ENCODE measurements around the gene KDM2A.
"Not testable (repeated sequence)": the region's sequence is repeated elsewhere in the genome, so short reads cannot be mapped to it uniquely, and the experiment has no call there.

KDM2A gene

DNA sequence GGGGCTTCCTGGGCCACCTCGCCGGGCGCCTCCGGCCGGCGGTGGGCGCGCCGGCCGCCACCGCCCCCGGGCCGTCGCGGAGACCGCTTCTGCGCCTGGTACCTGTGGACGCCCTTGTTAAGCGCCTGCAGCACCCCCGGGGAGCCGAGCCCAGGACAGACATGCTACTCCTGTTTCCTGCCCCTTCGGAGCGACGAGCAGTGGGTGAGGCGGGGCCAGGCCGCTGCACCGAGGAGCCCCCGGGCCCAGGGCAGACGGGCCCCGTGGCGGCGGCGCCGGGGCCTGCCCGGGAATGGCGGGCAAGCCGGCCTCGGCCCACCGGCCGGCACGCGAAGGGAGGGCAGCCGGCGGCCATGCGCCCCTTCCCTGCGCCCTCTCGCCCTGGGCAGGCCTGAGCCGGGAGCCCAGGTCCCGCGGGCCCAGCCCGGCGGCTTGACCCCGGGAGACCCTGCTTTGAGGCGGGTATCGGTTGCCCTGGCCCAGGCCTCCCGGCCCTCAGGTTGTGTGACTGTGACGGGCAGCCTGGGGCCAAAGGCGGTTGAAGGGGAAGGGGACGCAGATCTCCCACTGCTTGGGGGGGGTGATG, 789 bp upstream of the KDM2A start:
- peak in 1 of 2 donors; percentile 44 for DNase-seq

GRCh38 chr11:67119585-67120391, 725 bp downstream of the KDM2A start:
- DNase-seq = peak in 1 of 2 donors; percentile 41

GRCh38 chr11:67120456-67120855, 1.4 kb downstream of the KDM2A start:
- DNase-seq = no peak

- peak in 1 of 2 donors; percentile 13 for DNase-seq
These were observed 2.0 kb downstream of the KDM2A start for GRCh38 chr11:67120881-67121710.

GRCh38 chr11:67123801-67124200, 4.7 kb downstream of the KDM2A start:
- not testable (repeated sequence) for DNase-seq

DNA sequence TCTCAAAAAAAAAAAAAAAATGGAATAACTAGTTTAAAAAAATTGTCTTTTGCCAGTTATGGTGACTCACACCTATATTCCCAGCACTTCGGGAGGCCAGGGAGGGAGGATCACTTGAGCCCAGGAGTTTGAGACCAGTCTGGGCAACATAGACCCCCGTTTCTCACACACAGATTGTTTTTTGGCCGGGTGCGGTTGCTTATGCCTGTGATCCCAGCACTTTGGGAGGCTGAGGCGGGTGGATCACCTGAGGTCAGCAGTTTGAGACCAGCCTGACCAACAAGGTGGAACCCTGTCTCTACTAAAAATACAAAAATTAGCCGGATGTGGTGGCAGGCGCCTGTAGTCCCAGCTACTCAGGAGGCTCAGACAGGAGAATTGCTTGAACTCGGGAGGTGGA, 7.2 kb downstream of the KDM2A start:
- DNase-seq = not testable (repeated sequence)

GRCh38 chr11:67126986-67127385, 7.9 kb downstream of the KDM2A start:
- no peak for DNase-seq

GRCh38 chr11:67130861-67131260, 11.8 kb downstream of the KDM2A start:
- not testable (repeated sequence) for DNase-seq

DNA sequence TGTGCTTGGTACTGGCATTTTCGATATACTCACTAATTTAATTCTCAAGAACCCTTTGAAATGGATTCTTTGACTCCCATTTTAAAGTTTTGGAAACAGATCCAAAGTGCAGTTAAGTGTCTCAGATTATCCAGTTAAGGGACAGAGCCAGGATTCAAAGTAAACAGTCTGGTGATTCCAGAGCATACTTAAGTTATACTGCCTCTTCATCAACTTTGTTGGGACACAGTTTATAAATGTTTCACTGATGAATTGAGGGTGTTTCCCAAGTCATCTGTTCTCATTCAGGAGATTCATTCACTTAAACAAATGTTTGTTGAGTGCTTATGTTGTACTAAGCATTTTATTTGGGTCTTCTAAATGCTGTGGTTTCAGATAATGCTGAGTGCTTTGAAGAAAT, 17.1 kb downstream of the KDM2A start:
- no peak for DNase-seq

GRCh38 chr11:67138922-67139321, 19.9 kb downstream of the KDM2A start:
- no peak for DNase-seq

- DNase-seq = no peak
These were observed 27.6 kb downstream of the KDM2A start for GRCh38 chr11:67146516-67147226.

DNA sequence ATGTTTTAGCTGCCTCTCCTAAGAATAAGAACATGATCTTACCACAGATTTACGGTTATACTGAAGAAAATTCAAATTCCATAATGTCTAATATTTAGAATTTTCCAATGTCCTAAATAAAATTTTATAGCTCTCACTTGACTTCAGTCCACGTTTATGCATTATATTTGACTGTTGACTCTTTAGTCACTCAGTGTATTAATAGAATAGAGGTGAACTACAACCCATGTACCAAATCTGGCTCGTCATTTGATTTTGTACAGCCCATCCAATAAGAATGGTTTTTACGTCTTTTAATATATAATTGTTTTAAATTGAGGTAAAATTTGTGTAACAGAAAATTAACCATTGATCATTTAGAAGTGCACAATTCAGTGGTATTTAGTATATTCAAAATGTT, 34.9 kb downstream of the KDM2A start:
- no peak for DNase-seq

DNA sequence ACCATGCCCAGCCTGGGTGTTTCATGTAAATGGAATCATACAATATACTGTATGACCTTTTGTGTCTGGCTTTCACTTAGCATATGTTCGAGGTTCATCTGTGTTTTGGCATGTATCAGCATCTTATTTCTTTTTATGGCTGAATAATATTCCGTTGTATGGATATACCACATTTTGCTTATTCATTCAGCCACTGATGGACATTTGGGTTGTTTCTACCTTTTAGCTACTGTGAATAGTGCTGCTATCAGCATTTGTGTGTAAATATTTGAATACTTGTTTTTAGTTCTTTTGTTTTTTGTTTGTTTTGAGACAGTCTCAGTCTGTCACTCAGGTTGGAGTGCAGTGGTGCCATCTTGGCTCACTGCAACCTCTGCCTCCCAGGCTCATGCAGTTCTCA, 35.7 kb downstream of the KDM2A start:
- DNase-seq = no peak

DNA sequence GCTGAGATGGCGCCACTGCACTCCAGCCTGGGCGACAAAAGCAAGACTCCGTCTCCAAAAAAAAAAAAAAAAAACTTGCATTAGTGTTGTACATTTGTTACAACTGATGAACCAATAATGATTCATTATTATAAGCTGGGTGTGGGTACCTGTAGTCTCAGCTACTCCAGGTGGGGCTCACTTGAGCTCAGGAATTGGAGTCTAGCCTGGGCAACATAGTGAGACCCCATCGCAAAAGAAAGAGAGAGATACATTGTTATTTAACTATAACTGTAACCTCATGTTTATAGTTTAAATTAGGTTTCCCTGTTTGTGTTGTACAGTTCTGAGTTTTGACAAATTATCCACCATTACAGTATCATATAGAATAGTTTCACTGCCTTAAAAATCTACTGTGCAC, 38.6 kb downstream of the KDM2A start:
- DNase-seq = no peak

- DNase-seq = no peak
These were observed 39.2 kb downstream of the KDM2A start for GRCh38 chr11:67158221-67158620.

GRCh38 chr11:67160045-67160444, 41.0 kb downstream of the KDM2A start:
- DNase-seq = no peak

DNA sequence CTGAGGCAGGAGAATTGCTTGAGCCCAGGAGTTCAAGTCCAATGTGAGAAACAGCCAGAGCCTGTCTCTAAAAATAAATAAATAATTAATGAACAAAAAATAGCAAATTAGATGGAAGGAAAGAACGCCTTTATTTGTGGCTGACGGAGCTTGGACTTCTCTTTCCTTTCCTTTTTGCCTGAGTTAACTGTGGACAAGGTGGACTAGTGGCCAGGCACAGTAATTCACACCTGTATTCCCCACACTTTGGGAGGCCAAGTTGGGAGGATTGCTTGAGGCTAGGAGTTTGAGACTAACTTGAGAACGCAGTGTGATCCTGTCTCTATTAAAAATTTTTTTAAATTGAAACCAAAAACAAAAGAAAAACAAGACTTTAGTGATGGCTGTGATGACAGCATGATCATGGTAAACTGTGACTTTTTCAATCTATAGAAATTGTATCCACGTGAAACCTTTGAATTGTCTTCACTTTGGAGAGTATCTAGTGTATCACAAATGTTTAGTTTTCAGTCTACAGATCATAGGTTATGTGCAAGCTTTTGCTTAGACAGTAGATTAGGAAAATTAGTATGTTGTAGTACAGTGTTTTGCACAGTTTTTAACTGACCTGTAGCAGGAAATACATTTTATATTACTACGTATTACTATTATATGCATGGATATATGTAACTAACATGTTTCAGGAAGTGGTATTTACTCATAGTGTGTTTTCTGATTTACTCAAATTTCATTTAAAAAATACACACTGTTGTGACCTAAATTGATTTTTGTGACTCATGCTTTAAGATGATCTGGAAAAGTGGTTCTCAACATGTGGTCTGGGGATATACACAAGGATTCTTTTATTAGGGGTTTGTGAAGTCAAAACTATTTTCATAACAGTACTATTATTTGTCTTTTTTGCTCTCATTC, 42.1 kb downstream of the KDM2A start:
- no peak for DNase-seq

DNA sequence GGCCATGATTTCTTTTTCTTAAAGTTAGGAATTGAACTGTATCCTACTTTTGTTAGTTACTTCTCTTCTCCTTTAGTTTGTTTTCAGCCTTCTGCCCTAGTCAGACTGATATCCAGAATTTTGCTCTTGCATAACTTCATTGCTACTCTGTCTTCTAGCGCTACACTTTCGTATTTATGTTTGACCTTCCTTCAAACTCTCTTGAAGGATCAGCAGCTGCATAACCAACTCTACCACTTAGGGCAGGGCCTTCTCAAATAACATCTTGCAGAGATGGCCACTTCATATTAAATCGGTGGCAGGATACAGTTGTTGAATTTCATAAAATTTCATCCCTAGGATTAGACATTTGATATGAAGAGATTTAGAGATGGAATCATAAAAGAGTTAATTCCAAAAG, 43.9 kb downstream of the KDM2A start:
- DNase-seq = no peak

GRCh38 chr11:67165623-67166022, 46.6 kb downstream of the KDM2A start:
- no peak for DNase-seq

- DNase-seq = no peak
These were observed 48.0 kb downstream of the KDM2A start for GRCh38 chr11:67167091-67167490.

DNA sequence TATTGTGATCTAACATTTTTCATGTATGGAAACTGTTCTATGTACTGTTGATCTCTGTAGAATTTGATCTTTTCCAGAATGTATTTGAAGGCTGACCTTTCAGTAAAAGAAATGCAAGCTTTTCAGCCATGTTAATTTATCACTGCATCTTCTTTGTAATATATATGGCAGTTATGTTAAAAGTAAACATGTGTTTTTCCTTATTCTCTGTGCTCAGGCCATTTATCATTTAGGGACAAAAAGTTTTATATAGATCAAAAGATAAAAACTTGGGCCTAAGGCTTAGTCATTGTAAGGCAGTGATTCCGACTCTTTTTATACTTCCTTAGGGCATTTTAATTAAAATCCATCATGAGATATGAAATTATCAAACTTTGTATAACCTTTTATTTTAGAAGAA, 48.7 kb downstream of the KDM2A start:
- DNase-seq = no peak

GRCh38 chr11:67168911-67169310, 49.8 kb downstream of the KDM2A start:
- DNase-seq = not testable (repeated sequence)

Measured in hippocampal formation (tissue), 2 donors.